ENCODE measurements around the gene SUSD1.

DNA sequence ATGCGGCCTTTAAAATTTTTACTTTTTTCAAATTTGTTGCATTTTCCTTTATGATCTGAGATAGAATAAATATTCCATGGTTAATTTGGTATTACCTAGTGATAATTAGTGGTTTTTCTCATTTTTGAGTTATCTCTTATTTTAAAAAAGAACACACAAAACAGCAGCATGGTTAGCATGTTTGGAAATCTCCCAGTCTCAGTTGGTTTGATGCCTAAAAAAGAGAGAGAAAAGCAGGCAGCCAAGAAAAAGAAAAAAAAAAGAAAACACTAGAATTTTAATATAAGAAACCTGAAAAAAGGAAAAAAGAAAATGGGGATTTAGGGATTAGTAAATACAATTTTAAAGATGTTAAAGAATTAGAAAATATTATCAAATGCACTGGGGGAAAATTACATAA lies 15.3 kb downstream of the SUSD1 start:
- TF ChIP-seq CTCF (IDR thresholded peaks at IDR 0.05 in 8 of 11, conservative IDR thresholded peaks at IDR 0.05 in 3 of 11) (no peak), POLR2AphosphoS5 (IDR thresholded peaks at IDR 0.05) (no peak)

All from spleen (tissue), 7 donors.